NCI-H2171 (cell line): ENCODE measurements around the gene AP4S1.
"Not testable (repeated sequence)": the region's sequence is repeated elsewhere in the genome, so short reads cannot be mapped to it uniquely, and the experiment has no call there.

ENCODE experiments used
- DNase-seq: peaks from one replicate; lab custom pipeline; 2025; lab: John Stamatoyannopoulos, UW

Gene AP4S1

DNA sequence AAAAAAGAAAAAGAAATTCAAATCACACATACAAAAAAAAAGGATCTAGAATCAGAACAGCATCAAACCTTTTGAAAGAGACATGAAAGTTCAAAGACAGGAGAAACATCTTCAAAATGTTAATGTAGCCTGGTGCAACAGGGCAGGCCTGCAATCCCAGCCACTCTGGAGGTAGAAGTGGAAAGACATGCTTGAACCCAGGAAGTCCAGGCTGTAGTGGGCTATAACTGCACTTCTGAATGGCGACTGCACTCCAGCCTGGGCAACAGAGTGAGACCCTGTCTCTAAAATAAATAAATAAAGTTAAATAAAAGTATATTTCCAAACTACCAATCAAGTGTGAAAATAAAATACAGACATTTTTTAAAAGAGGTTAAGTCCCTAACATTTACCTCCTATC, 18.7 kb upstream of the AP4S1 start:
- no peak for DNase-seq

GRCh38 chr14:31009836-31010574, 15.4 kb upstream of the AP4S1 start:
- DNase-seq = no peak

- DNase-seq = no peak
Measured at GRCh38 chr14:31010935-31011334, 14.5 kb upstream of the AP4S1 start.

- DNase-seq = no peak
Measured at GRCh38 chr14:31013841-31014240, 11.6 kb upstream of the AP4S1 start.

DNA sequence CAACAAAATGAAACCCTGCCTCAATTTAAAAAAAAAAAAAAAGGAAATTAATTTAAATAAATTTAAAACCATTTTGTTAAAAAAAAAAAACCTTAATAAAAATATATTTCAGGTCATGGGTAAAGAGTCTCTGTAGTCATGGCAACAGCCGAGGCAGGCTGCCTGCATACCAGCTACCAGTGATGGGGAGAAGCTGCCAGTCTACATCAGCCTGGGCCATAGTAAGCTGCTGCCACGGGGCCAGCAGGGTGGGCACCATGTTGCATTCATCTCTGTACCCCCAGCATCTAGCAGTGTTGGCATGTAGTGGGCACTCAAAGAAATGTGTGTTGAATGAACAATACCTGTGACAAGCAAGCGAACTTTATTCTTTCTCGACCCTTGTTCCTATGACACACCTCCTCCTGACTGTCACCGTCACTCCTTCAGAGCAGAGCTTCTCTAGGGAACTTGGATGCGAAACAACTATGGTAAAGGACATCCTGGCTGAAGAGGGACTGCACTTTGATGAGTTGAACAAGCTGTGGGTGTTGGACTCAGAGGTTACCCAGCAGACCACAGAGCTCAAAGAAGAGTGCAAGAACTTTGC, 7.3 kb upstream of the AP4S1 start:
- no peak for DNase-seq

GRCh38 chr14:31020834-31021575, 4.4 kb upstream of the AP4S1 start:
- no peak for DNase-seq

GRCh38 chr14:31021576-31021949, 3.9 kb upstream of the AP4S1 start:
- DNase-seq = no peak

GRCh38 chr14:31022386-31022785, 3.1 kb upstream of the AP4S1 start:
- no peak for DNase-seq

GRCh38 chr14:31024010-31024480, 1.4 kb upstream of the AP4S1 start:
- DNase-seq = no peak

GRCh38 chr14:31024577-31025366, 677 bp upstream of the AP4S1 start:
- DNase-seq = no peak

- no peak for DNase-seq
Measured at GRCh38 chr14:31026077-31026449, 614 bp downstream of the AP4S1 start, which contains the start of gene STRN3. STRN3 (minus strand) TSS chr14:31026379; CDS start chr14:31026185, 194 bp downstream.

DNA sequence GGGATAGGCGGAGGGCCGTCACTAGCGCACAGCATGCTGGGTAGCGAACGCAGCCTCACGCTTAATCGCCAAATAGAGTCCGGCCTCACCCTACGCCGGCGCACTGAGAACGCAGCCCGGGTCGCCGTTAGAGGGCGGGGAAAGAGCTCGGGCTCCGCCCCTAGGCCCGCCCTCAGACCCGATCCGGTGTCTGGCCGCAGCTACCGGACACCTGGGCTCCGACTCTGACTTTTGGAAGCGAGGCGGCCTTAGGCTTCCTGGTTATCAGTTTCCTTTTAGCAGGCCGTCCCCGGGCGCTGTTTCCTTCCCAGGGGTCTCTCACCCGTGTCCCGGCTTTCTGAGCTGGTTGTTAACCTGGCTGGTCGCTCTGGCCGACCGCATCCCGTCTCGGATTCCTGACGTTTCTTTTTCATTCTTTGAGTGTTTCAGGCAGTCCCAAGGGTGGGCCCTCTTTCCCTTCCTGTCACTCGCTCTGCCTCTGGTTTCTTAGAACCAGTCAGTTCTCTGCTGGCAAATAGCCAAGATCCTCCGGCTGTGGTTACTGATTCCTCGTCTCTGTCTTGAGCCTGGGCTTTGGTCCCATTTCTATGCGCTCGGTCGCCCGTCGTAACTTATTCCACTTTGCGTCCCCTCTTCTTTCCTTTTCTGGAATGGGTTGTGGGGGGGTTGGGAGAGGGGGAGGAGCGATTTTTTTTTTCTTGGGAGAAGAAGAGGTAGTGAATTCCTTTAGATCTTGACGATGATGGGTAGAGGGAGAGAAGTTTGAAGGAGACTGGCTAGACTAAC, 1.2 kb downstream of the AP4S1 start:
- DNase-seq = peak; percentile 96

DNA sequence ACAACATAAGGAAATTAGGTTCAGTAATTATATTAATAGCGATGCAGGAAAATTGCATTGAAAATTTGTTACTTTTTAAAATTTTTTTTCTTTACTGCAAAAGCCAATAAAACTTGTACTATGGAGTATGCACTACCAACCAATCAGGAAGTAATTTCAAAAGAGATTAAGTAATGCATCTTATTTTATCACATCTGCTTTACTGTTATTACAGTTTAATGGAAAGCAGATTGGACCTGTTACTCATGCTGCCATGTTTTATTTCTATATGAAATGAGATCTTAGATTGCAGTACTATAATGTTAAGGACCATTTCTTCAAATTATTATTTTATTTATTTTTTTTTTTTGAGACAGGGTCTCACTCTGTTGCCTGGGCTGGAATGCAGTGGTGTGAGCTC, 2.4 kb downstream of the AP4S1 start:
- no peak for DNase-seq

DNA sequence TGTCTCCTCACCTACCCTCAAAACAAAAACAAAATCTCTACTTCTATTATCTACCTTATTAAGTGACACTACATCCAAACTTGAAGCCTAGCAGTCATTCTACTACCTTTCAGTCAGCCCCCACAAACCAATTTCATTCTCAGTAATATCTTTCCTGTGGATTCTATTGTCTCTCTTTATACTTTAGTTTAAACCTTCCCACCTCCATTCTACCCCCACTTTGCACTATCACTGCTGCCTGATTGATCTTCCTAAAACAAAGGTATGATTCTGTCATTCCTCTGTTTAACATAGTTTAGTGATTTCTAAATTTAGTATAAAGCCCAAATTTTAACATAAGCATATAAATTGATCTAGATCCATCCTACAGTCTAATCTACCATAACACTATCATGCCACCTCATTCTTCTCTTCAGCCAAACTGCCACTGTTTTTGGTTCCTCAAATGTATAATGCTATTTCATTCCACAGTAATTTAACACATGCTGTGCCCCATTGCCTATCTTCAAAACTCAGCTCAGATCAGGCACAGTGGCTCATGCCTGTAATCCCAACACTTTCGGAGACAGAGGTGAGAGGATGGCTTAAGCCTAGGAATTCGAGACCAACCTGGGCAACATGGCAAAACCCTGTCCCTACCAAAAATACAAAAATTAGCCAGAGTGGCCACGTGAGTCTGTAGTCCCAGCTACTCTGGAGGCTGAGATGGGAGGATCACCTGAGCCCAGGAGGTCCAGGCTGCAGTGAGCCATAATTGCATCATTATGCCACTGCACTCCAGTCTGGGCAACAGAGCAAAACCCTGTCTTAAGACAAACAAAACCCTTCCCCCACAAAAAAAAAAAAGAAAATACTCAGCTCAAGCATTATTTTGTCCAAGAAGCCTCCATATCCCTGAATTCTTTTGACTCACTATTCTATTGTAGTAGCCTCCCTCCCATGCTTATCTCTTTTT, 3.8 kb downstream of the AP4S1 start:
- no peak for DNase-seq

GRCh38 chr14:31030469-31030868, 5.0 kb downstream of the AP4S1 start:
- no peak for DNase-seq

DNA sequence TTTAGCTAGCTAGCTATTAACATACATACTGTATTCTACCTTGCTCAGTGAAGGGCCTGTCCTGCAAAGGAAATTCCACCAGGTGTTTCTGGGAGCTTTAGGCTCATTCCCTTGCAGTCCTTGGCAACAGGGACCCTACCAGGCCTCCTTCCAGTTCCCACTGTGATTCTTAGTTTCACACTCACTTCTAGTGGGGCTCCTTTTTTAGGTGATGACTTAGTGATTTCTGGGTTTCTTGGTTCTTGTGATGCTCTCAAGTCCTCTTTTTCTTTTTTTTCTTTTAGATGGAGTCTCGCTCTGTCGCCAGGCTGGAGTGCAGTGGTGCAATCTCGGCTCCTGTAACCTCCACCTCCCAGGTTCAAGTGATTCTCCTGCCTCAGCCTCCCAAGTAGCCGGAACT, 11.1 kb downstream of the AP4S1 start:
- DNase-seq = no peak

DNA sequence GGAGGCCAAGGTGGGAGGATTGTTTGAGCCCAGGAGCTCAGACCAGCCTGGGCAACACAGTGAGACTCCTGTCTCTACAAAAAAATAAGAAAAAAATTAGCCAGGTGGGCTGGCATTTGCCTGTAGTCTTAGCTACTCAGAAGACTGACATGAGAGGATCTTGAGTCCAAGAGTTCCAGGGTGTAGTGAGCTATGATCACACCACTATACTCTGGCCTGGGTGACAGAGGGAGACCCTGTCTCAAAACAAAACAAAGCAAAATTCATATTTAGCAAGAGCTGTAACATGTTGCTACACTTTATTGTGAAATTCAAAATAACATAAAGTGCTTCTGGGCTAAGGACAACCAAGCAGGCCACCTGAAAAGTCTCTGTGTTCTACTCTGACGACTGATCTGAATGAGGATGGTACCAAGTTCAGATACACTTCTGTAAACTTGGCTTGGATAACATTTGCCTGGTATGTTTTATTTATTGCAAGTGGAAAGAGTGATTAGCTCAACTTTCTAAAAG, 12.3 kb downstream of the AP4S1 start:
- no peak for DNase-seq

DNA sequence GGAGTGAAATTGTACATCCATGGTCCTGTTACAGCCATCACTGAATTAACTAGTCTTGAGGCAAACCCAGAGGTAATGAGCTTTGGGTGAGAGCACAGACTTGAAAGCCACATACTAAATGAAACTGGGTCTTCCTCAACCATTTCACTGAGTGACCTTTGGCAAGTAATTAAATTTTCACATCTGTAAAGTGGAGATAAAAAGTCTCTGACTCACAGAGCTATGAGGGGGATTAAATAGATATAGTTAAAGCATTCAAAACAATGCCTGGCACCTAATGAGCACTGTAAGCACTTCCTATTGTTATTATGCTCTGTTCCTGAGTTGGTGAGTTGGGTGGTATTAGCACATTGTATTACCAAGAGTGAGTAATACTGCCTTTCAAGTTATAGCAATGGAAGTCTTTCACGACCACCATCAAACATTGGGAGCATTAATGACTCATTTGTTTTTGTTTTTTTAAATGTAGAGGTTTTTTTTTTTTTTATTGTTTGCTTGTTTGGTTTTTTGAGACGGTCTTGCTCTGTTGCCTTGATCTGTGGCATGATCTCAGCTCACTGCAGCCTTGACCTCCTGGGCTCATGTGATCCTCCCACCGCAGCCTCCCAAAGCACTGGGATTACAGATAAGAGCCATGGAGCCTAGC, 13.2 kb downstream of the AP4S1 start:
- DNase-seq = no peak

DNA sequence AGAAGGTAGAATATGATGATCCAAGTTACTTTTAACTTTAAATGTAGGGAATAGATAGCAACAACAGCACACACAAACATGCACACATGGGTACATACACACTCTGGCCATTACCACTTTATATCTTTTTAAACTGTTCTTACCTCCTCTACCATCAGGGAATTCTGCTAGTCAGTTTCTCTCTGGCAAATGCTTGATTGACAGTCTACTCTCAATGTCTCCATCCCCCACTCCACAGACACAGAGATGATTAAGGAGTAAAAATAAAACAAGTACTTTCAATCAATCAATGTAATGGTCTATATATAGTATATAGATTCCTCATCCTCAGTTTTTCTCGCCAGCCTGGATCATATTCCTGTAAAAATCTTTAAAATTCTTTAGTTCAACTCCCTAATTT, 16.9 kb downstream of the AP4S1 start:
- no peak for DNase-seq

DNA sequence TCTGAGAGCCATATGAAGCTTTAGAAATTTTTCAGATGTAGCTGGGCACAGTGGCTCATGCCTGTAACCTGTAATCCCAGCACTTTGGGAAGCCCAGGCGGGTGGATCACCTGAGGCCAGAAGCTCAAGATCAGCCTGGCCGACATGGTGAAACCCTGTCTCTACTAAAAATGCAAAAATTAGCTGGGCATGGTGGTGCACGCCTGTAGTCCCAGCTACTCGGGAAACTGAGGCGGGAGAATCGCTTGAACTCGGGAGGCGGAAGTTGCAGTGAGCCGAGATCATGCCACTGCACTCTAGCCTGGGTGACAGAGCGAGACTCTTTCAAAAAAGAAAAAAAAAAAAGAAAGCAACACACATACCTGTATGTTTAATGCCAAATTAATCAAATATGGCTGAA, 17.4 kb downstream of the AP4S1 start:
- not testable (repeated sequence) for DNase-seq
